Activated T-cell treated with anti-CD3 and anti-CD28 coated beads for 24 hours (primary cell): ENCODE measurements around the gene KREMEN1.

ENCODE experiments used
- DNase-seq: peaks from one replicate; pipeline ENCODE4 v3.0.0-alpha.2; 2020; ENCODE audit warnings: low read depth

The KREMEN1 gene

GRCh38 chr22:29184849-29185490, 112.1 kb downstream of the KREMEN1 start:
- DNase-seq: no peak

- DNase-seq: no peak
Measured at GRCh38 chr22:29186302-29186701, 113.5 kb downstream of the KREMEN1 start.

GRCh38 chr22:29187831-29188230, 115.0 kb downstream of the KREMEN1 start:
- DNase-seq: no peak

GRCh38 chr22:29190051-29190450, 117.2 kb downstream of the KREMEN1 start:
- no peak for DNase-seq

- no peak for DNase-seq
Measured at GRCh38 chr22:29190918-29191317, 118.1 kb downstream of the KREMEN1 start.

GRCh38 chr22:29193021-29193420, 120.2 kb downstream of the KREMEN1 start:
- no peak for DNase-seq

- DNase-seq: no peak
Measured at GRCh38 chr22:29194184-29194583, 121.3 kb downstream of the KREMEN1 start.

- DNase-seq: no peak
Measured at GRCh38 chr22:29195118-29195963, 122.5 kb downstream of the KREMEN1 start.

GRCh38 chr22:29195964-29196666, 123.3 kb downstream of the KREMEN1 start:
- no peak for DNase-seq

- DNase-seq: no peak
Measured at GRCh38 chr22:29197096-29197495, 124.3 kb downstream of the KREMEN1 start.

- DNase-seq: no peak
Measured at GRCh38 chr22:29198240-29198639, 125.4 kb downstream of the KREMEN1 start.

GRCh38 chr22:29199702-29200400, 127.0 kb downstream of the KREMEN1 start:
- no peak for DNase-seq

- DNase-seq: no peak
Measured at GRCh38 chr22:29200901-29201300, 128.1 kb downstream of the KREMEN1 start.

GRCh38 chr22:29201782-29202181, 128.9 kb downstream of the KREMEN1 start:
- DNase-seq: no peak

GRCh38 chr22:29202212-29203192, 129.7 kb downstream of the KREMEN1 start:
- peak; percentile 37 for DNase-seq

GRCh38 chr22:29203488-29204454, 130.9 kb downstream of the KREMEN1 start:
- DNase-seq: no peak

- no peak for DNase-seq
Measured at GRCh38 chr22:29204455-29205183, 131.8 kb downstream of the KREMEN1 start.

GRCh38 chr22:29205252-29205593, 132.4 kb downstream of the KREMEN1 start:
- DNase-seq: no peak
